ENCODE measurements around the gene SLC43A2. TPM values are rescaled to one million over a fixed set of nuclear protein-coding genes. Genes with fewer than 3 reads are reported as not detected.

Gene SLC43A2
- total and polyA plus RNA-seq, 2 donors (not counting 1 experiment from before 2014, with no cell fraction given), result 8.4 to 13.7 TPM

DNA sequence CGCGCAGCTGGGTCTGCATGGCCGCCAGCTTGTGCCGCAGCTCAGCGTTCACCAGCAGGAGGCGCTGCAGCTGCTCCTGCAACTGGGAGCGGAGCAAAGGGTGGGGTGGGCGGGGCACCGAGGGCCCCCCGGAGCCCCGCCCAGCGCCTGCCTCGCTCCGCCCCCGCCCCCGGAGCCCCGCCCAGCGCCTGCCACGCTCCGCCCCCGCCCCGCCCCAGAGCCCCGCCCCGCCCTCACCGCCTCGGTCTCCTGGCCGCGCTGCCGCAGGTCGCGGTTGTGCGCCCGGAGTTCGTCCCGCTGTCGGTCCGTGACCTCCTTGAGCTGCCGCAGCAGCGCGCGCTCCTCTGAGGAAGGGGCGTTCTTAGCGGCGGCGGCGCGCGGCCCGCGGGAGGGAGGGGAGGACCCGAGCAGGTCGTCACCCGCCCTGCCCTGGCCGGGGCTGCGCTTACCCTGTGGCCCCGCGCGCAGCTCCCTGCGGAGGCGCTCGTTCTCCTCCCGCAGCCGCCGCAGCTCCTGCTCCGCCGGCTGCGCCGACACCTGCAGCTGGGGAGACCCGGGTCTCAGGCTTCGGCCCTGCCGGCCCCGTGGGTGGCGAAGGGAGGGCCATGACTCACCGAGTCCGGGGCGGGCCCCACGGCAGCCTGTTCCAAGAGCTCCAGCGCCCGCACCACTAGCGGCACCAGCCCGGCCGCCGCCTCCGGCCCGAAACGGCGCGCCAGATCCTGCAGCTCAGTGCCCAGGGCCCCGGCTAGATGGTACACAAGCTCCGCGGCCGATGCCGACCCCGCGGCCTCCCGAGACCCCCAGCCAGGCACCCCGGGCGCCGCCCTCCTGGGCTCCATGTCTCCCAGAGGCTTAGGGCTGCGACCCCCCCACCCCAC is 20.6 kb upstream of the SLC43A2 start:
- Histone ChIP-seq H3K4me1 (ENCODE audit: control insufficient read depth, extremely low read depth, insufficient read depth, low read length) (peaks cover 21% of the 10 kb centered on the region), H3K4me3 (replicated peaks in 1 of 4; ENCODE audit: control extremely low read depth in 1 of 4, insufficient read depth in 1 of 4, low read depth in 3 of 4, low read length in 4 of 4) (peak overlapping the region; percentile 38 to 65 (median 50)), H2AFZ (ENCODE audit: low read length) (peak overlapping the region; percentile 48), H3K4me2 (ENCODE audit: extremely low read depth, insufficient read depth, low read length) (peak overlapping the region; percentile 73), H3K9me3 (ENCODE audit: control insufficient read depth, insufficient read depth, low read depth, low read length) (no peaks in the 10 kb centered on the region), H3K9ac (ENCODE audit: insufficient read depth, low read length) (peak overlapping the region; percentile 67), H4K20me1 (ENCODE audit: control insufficient read depth, extremely low read depth, insufficient read depth, low read length) (no peaks in the 10 kb centered on the region), H3K27me3 (ENCODE audit: control insufficient read depth, insufficient read depth, low read length) (no peaks in the 10 kb centered on the region), H3K27ac (ENCODE audit: insufficient read depth, low read length) (peak overlapping the region; percentile 77), H3K79me2 (ENCODE audit: control insufficient read depth, insufficient read depth, low read length) (no peaks in the 10 kb centered on the region), H3K36me3 (ENCODE audit: control insufficient read depth, insufficient read depth, low read length) (peaks cover 25% of the 10 kb centered on the region)
- TF ChIP-seq EZH2 (IDR thresholded peaks at IDR 0.05; ENCODE audit: low read length, missing control alignments), result no peak
- TF ChIP-seq, protein P1, sequence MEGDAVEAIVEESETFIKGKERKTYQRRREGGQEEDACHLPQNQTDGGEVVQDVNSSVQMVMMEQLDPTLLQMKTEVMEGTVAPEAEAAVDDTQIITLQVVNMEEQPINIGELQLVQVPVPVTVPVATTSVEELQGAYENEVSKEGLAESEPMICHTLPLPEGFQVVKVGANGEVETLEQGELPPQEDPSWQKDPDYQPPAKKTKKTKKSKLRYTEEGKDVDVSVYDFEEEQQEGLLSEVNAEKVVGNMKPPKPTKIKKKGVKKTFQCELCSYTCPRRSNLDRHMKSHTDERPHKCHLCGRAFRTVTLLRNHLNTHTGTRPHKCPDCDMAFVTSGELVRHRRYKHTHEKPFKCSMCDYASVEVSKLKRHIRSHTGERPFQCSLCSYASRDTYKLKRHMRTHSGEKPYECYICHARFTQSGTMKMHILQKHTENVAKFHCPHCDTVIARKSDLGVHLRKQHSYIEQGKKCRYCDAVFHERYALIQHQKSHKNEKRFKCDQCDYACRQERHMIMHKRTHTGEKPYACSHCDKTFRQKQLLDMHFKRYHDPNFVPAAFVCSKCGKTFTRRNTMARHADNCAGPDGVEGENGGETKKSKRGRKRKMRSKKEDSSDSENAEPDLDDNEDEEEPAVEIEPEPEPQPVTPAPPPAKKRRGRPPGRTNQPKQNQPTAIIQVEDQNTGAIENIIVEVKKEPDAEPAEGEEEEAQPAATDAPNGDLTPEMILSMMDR (conservative IDR thresholded peaks at IDR 0.05 in 1 of 2, IDR thresholded peaks at IDR 0.05 in 1 of 2; ENCODE audit: low read depth in 1 of 2, low read length in 2 of 2), result peak in 1 of 2 donors; percentile 69
- peak; percentile 88 to 95 for DNase-seq (ENCODE audit: low read depth in 2 of 2)

DNA sequence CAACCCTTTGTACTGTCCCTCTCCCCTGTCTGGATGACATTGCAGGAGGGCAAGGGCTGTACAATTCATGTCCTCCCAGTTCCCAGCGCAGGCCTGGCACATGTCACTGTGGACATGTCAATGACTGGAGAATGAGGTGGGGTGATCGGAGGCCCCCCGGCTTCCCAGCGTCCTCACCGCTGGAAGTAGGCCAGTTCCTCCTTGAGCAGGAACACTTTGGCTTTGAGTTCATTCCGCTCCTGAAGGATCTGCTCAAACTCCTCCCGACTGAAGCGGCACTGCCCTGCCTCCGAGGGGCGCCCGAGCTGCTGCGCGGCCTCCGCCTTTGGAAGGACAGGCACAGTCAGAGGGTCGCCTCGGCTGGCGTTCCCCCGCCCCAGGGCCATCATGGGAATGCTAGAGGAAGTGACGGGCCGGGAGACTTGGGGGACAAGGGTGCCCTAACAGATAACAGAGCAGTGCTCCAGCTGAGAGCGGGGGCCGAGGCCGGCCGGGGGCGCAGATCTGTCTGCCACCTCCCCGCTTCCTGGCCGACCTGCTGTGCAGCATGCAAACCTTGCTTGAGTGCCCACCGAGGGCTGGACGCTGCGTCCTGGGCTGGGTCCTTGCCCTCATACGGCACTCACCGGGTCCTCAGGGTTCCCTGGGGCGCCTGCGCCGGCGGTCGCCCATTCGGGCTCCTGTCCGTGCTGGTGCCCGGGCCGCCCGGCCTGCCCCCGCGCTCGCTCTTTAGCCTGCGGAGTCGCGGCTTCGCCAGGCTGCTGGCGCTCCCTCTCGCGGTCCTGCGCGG is 19.7 kb upstream of the SLC43A2 start:
- Histone ChIP-seq H3K36me3 (ENCODE audit: control insufficient read depth, insufficient read depth, low read length) (peaks cover 17% of the 10 kb centered on the region), H3K4me1 (ENCODE audit: control insufficient read depth, extremely low read depth, insufficient read depth, low read length) (peaks cover 25% of the 10 kb centered on the region), H3K9me3 (ENCODE audit: control insufficient read depth, insufficient read depth, low read depth, low read length) (no peaks in the 10 kb centered on the region), H3K27ac (ENCODE audit: insufficient read depth, low read length) (peak overlapping the region; percentile 28), H3K79me2 (ENCODE audit: control insufficient read depth, insufficient read depth, low read length) (no peaks in the 10 kb centered on the region), H3K4me2 (ENCODE audit: extremely low read depth, insufficient read depth, low read length) (peak overlapping the region; percentile 95), H4K20me1 (ENCODE audit: control insufficient read depth, extremely low read depth, insufficient read depth, low read length) (no peaks in the 10 kb centered on the region), H2AFZ (ENCODE audit: low read length) (peak overlapping the region; percentile 69), H3K4me3 (replicated peaks in 1 of 4; ENCODE audit: control extremely low read depth in 1 of 4, insufficient read depth in 1 of 4, low read depth in 3 of 4, low read length in 4 of 4) (peak overlapping the region; percentile 35 to 62 (median 48)), H3K27me3 (ENCODE audit: control insufficient read depth, insufficient read depth, low read length) (no peaks in the 10 kb centered on the region), H3K9ac (ENCODE audit: insufficient read depth, low read length) (peak overlapping the region; percentile 61)
- DNase-seq (ENCODE audit: low read depth in 2 of 2), result no peak
- TF ChIP-seq EZH2 (IDR thresholded peaks at IDR 0.05; ENCODE audit: low read length, missing control alignments), result no peak
- TF ChIP-seq, protein P1 (conservative IDR thresholded peaks at IDR 0.05 in 1 of 2, IDR thresholded peaks at IDR 0.05 in 1 of 2; ENCODE audit: low read depth in 1 of 2, low read length in 2 of 2), result peak; percentile 6 to 70

DNA sequence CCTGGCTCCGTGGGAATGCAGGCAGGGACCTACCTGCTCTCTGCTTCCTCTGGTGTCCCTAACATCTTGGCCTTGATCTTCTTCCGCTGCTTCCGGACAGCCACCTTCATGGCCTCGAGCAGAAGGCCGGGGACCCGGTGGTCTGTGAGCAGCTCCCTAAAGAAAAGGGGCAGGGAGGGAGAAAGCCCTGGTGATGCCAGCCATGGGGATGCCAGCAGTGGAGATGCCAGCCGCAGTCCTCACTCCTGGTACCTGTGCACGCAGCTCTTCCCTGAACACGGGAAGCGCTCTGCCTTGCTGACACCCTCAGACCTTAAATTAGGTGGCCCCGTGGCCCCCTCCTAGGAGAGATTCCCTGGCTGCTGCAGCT is 19.2 kb upstream of the SLC43A2 start:
- Histone ChIP-seq H4K20me1 (ENCODE audit: control insufficient read depth, extremely low read depth, insufficient read depth, low read length) (no peaks in the 10 kb centered on the region), H3K9me3 (ENCODE audit: control insufficient read depth, insufficient read depth, low read depth, low read length) (no peaks in the 10 kb centered on the region), H2AFZ (ENCODE audit: low read length) (no peak overlapping the region), H3K36me3 (ENCODE audit: control insufficient read depth, insufficient read depth, low read length) (peaks cover 13% of the 10 kb centered on the region), H3K27me3 (ENCODE audit: control insufficient read depth, insufficient read depth, low read length) (no peaks in the 10 kb centered on the region), H3K4me3 (replicated peaks in 1 of 4; ENCODE audit: control extremely low read depth in 1 of 4, insufficient read depth in 1 of 4, low read depth in 3 of 4, low read length in 4 of 4) (peak overlapping the region in 1 of 4 experiments; percentile 62), H3K27ac (ENCODE audit: insufficient read depth, low read length) (no peak overlapping the region), H3K79me2 (ENCODE audit: control insufficient read depth, insufficient read depth, low read length) (no peaks in the 10 kb centered on the region), H3K9ac (ENCODE audit: insufficient read depth, low read length) (no peak overlapping the region), H3K4me2 (ENCODE audit: extremely low read depth, insufficient read depth, low read length) (no peak overlapping the region), H3K4me1 (ENCODE audit: control insufficient read depth, extremely low read depth, insufficient read depth, low read length) (peaks cover 25% of the 10 kb centered on the region)
- TF ChIP-seq, protein P1 (conservative IDR thresholded peaks at IDR 0.05 in 1 of 2, IDR thresholded peaks at IDR 0.05 in 1 of 2; ENCODE audit: low read depth in 1 of 2, low read length in 2 of 2), result no peak
- no peak for TF ChIP-seq EZH2 (IDR thresholded peaks at IDR 0.05; ENCODE audit: low read length, missing control alignments)
- no peak for DNase-seq (ENCODE audit: low read depth in 2 of 2)
